Measurements from ENCODE around the gene OPRM1.

The OPRM1 gene

DNA sequence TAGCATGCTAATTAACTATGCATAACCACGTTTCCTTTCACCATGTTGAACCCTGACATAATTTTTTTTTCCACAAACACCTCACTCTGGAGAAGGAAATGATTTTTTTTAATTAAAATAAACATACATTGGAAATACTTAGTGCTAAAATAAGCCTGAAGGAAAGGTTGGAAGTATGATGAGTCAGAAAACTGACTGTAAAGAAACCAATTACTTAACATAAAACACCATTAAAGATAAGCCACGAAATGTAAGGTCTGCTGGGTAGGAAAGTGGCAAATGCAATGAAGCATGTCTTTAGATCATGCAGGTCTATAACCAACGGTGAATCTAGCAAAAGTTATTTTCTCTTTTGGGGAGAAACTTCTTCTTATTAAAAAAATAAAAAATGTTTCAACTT lies 47.5 kb downstream of the OPRM1 start:
- DNase-seq, result no peak

DNA sequence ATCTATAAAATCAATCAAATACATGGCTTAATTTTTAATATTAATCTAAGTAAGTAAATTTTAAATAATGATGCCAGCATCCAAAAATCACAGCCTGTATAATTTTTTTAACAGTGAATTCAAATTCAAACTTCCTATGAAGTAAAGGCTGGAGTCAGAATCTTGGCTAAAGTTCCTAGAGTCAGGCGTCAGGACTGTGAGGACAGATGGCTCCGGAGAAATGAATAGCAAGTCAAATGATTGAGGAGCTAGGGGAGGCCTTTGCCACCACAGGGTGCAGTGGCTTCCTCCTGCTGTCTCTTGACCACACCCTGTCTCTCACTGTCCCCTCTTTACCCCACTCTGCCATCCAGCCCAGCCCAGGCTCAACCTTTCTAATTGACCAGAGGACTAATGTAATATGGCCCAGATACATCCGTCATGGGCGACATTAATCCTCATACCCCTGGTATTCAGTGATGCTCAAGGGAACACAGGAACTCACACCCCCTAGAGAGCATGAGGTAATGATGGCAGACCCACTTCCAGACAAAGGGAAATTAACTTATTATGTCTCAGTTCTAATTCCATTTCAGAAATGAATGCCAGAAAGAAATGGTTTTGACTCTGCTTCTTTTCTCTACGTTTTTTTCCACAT lies 53.4 kb downstream of the OPRM1 start:
- no peak for DNase-seq

DNA sequence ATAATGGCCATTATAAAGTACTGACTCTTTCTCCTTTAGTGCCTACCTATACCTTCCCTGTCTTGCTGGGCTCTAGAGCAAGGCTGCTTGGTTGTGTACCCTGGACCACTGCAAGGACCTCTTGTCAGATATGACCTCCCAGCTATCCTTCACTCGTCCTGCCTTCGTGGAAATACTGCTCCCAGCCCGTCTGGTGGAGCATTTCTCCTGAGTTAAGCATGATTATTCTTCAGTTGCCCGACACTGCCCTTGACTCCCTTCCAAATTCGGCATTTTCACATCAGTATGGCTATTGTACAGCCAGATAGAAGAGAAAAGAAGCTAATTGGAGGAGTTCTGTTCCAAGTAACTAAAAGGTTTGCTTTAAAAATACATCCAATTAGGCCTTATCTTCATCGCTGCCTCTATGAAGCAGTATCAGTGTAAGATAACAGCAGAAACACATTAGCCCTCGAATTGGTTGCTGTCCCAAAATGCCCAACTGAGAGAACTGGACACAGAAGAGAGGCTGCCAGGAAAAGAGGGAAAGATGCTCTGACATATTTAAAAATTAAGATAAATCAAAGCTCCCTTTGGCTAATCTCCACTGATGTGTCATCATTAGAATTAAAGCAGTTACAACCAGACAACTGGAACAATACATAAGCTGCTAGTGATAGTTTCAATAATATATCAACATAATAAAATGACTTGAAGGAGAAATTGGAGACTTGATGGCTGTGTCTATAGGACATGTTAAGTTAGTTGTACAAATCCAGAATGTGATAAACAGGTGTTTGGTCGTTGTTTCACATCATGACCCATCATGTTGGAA lies 54.4 kb downstream of the OPRM1 start:
- no peak for DNase-seq

DNA sequence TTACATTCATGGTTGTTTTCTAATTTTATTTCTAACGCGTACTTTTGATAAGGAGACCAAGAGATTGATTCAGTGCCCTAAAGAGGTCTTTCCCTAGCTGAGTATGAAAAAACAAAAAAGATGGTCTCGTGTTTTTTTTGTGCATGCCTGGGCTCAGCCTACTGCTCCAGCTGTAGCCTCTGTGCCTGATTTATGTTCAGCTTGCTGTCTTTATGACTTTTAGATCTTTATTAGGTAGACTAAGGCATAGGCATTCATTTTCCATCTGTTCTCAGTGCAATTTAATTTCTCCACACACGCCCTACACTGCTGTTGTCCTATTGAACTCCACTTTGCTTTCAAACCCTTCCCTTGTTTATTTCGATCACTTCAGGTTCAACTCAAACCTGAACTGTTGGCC lies 56.5 kb downstream of the OPRM1 start:
- no peak for DNase-seq

DNA sequence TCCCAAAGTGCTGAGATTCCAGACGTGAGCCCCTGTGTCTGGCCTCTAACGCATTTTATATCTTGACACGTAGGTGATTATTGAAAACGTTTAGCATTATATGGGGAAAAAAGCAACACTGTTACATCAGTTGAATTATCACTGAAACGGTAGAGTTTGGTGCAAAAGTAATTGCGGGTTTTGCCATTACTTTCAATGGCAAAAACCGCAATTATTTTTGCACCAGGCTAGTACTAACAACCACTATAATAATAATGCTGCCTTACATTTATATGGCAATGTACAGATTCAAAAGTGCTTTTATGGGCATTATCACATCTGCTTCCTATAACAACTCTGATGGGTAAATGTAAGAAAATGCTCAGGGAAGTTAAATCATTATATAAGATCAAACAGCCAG lies 57.3 kb downstream of the OPRM1 start:
- DNase-seq, result no peak

DNA sequence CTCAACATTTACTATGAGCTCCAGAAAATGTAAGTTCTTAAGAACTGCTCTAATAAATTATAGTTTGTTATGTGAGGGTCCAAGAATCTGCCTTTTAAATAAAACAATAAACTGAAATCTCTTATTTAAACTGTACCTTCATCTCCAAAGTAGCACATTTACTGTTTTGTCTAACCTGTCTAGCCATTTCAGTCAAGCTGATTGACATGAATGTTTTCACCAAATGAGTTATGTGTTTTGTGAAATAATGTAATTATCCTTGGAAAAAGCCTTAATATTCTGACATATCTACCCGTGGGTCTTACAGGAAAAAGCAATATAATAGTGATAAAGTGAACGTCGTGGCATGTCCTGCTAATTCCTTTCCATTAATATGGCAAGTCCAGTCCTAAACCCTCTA lies 57.8 kb downstream of the OPRM1 start:
- no peak for DNase-seq

DNA sequence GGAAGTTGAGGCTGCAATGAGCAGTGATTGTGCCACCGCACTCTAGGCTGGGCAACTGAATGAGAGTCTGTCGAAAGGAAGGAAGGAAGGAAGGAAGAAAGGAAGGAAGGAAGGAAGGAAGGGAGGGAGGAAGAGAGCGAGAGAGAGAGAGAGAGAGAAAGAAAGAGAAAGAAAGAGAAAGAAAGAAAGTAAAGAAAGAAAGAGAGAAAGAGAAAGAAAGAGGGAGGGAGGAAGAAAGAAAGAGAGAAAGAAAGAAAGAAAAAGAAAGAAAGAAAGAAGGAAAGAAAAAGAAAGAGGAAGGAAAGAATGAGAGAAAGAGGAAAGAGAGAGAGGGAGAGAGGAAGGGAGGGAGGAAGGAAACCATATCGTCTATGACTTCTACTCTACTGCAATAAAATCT lies 60.2 kb downstream of the OPRM1 start:
- DNase-seq, result no peak

DNA sequence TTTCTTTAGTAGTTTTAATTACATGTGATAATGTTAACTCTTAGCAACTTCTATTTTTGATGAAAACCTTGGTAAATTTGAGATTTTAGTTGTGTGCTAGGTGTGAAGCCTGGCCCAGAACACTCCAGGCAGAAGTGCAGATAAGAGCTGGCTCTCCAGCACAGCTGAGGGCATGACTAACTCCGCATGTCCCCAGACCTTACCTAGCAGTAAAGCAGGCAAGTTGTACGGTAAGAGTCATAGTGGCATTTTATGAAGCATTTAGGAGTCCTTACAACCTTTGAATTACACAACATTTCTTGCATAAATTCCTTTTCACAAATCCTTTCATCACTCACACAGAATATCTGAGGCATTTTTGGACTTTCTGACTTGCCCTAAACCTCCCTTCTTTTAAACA lies 67.2 kb downstream of the OPRM1 start:
- no peak for DNase-seq

DNA sequence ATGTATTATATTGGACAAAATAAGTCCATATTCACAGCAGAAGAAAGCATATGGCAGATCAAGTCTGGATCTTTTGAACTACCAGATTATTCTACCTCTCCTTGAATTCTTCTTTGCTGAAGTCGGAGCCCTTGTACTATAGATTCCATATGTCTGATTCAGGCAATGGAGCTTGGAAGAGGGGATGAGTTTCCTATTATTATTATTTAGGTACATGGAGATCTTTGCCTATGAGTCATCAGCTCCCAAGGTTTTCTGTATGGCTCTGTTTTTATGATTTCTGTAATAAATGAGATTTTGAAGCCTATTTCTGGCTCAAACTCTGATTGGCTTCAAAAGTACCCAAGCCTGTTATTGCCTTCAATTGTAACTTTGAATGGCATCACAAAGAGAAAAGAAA lies 72.0 kb downstream of the OPRM1 start:
- DNase-seq, result peak; percentile 15

DNA sequence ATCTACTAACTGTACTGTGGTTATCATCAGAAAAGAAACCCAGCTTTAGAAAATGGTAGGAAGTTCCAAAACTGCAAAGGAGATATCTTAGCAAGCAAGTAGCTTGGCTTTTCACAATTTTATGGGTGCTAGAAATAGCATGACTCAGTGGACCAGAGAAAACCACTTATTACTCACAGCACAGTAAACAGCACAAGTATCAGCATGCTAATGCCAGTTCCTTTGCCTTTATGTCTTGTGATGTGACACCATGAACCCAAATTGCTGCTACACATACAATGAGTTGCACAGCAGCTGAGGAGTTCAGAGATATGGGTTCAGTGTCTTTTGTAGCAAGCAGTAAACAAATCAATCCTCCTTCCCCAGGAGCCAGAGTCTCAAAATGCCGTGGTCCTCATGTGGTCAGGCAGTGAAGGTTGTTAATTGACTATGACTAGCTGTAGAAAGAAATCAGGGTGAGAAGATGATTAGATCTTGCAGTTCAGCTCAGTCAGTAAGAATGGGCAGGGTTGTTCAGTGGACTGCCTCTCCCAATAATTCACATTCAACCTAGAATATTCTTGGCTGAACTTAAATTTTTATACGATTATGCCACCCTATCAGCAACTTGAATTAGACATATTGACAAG lies 73.3 kb downstream of the OPRM1 start:
- peak; percentile 3 for DNase-seq

DNA sequence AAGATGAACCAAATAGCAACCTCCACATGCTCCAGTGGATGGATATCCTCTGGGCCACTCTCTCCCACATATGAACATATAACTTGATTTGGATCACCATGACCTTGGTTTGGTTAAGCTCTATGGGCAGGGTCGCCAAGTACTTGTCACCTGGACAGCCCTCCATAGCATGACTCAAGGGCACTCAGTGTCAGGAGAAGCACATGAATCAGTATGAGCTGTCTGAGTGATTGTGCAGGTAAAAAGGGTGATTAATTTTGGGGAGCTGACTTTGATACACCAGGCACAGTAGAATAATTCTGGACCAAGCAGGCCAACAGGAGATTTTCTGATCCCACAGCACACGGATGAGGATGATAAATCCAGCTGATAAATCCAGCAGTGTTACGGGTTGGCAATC lies 74.4 kb downstream of the OPRM1 start:
- no peak for DNase-seq

DNA sequence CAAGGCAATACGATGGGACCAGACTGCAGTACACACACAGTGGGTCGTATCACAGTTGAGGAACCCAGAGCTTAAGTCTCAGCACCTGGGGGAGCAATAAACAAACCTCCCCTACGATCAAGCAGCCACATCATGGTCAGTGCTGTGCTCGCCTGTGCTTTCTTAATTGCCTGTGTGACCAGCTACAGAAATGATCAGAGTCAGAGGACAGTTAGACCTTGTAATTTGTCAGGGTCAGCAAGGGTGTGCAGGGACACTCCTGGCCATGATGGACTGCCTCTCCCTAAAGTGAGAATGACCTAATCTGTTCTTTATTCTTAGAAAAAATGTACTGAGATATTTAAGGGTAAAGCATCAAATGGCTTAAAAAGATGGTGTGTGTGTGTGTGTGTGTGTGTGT lies 78.4 kb downstream of the OPRM1 start:
- DNase-seq, result no peak

DNA sequence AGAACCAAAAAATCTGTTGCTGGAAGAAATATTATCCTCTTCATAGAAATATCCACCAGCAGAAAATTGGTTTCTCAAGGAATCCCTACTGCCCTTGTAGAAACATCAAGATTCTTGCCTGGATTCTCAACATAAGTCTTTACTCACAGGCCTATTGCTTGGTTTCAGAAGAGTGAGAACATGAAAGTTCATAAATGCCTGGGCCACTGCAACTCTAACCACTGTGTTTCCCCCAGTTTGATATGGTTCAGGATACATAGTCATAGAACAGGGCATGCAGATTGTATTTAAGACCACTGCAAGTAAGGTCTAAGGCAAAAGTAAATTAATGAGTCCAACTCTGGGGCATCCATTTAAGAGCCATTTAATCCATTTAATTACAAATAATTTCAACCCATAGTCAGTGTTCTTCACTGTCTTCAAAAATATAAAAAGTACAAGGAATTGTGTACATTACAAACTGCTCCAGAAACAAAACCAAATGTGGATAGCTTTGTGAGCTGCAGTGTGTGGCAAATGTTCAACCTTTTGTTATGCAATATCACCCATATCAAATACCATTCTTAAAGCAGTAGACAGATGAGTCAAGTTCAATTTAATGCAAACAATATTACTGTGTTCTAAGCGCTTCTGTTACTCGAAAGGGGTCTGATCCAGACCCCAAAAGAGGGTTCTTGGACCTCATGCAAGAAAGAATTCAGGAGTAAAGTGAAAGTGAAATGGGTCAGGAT lies 83.3 kb downstream of the OPRM1 start:
- no peak for DNase-seq

DNA sequence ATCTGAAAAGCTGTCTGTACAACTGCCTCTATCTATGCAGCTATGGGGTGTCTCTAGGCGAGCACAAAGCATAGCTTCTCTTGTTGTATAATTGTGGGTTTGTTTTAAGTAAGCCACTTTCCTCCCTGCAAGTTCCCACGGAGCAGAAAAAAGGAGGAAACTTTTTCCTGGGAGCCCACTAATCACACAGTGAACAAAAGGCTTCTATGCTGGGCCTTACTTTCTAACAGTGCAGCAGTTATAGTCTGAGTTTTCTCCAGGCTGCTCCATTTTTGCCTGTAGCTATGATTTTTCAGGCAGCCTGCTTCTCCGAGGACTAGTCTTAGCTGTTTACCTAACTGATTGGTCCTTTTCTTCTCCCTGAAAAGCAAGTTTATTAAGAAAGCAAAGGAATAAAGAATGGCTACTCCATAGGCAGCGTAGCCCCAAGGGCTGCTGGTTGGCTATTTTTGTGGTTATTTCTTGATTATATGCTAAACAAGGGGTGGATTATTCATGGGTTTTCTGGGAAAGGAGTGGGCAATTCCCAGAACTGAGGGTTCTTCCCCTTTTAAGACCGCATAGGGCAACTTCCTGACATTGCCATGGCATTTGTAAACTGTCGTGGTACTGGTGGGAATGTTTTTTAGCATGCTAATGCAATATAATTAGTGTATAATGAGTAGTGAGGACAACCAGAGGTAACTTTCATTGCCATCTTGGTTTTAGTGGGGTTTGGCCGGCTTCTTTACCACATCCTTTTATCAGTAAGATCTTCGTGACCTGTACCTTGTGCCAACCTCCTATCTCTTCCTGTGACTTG lies 84.3 kb downstream of the OPRM1 start:
- no peak for DNase-seq

DNA sequence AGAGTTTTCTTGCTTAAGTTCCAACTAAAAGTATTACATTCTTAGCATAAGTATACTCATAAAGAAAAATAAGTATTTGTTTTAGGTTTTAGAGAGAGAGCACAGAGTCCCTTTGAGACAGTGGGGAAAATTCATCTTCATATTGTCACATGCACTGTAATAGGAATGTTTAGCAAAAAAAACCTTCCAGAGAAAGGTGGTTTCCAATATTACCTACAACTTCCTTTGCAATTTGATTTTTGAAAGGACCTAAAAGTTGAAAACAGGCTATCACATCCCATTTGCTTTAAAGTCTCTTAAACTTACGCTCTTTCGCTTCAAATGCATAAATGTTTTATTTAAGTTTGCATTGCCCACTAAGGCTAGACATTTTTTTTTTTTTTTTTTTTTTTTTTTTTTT lies 86.4 kb downstream of the OPRM1 start:
- DNase-seq, result no peak

DNA sequence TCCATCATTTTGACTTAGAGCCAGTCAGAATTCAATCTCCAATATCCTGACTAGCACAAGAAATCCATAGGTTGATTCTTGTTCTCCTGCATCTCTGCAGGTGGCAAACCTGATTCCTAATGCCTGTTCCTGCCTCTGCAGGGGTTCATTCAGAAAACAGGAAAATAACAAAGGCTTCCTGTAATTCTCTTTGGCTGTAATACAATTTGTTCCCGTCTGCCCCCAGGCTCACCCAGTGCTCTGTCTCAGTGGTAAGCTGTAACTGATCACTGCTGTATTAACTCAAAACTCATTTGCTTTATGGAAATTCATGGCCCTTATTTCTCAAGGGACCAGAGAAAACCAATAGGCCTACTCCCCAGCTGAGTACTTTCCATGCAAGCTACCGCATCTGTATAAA lies 88.6 kb downstream of the OPRM1 start:
- no peak for DNase-seq

DNA sequence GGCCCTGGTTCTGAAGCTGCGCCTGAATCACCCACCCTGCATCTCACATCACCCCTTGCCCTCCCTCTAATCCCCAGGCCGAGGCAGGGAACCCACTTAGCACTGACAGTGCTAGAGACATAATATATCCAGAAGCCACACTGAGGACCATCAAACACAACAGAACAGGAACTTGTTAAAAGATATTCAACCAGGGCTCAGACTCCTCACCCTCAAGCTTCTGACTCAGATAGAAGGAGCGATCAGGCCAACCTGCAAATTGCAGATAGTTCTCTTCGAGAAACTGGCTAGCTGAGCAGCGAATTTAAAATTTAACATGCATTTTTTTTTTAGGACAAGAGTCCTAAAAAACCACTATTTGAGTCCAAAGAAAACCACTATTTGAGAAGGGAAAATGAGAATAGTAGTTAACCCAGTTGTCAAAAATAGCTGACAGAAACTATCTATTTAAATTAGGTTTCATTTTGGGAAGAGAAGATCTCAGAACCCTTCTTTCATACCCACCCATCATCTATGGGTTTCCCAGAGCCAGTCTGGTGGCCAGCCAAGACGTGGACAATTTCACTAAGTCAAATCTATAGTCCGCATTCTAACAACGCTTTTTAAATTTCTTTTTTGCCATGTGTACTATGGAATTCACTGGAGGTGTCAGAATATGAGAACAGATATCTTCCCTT lies 95.6 kb downstream of the OPRM1 start:
- no peak for DNase-seq

DNA sequence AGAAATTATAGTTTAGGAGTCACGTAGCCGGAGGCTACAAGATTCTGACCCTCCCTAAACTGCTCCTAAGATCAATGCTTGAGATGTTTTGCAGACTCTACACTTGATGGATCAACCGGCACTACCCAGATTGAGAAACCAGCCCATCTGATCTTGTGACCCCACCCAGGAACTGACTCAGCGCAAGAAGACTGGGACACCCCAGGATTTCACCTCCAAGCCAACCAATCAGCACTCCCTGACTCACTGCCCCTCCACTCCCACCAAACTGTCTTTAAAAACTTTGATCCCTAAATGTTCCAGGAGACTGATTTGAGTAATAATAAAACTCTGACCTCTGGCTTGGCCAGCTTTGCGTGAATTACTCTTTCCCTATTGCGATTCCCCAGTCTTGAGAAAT lies 99.8 kb downstream of the OPRM1 start:
- no peak for DNase-seq

DNA sequence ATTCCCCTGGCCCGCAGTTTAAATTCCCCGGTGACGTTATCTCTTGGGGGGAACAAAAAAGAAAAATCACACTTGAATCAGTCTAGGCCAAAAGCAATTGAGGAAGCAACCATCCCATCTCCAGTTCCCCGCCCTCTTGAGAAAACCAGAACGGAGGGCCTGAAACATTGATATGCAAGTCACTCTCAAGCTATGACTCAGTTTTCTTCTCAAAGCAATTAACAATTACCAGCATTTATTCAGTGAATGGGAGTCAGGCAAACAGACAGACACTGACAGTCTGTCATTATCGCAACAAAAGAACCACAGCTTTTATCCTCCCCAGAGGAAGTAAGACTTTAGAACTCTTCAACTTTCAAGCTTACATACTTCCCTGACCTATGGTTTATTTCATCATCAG lies 100.9 kb downstream of the OPRM1 start:
- DNase-seq, result no peak

DNA sequence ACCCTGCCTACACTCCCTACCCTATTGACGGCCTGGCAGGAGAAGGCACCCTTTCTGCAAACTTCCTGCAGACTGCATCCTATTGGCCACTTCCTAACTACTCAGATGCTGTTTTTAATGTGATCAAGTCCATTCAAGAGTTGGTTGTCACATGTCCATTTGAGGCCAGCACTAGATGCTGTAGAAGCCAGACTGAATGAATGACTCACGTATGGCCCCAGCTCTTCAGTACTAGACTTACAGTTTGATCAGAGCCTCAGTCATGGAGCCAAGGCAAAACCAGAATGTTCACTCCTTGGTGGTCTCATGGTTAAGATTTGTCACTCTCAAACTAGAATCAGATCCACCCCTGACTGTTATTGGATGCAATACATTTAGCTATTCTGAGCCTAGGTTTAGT lies 101.7 kb downstream of the OPRM1 start:
- no peak for DNase-seq

DNA sequence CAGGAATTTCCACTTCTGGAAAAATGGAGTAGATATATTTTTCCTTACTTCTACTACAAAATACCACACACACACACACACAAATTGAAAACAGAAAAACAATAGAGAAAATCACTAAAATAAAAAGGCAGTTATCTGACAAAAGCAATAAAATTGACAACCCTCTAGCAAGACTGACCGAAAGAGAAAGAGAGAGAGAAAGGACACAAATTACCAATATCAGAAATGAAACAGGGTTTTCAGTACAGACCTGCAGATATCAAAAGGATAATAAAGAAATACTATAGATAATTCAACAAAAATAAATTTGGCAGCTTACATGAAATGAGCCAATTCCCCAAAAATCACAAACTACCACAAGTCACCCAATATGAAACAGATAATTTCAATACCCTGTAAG lies 104.7 kb downstream of the OPRM1 start:
- DNase-seq, result no peak

DNA sequence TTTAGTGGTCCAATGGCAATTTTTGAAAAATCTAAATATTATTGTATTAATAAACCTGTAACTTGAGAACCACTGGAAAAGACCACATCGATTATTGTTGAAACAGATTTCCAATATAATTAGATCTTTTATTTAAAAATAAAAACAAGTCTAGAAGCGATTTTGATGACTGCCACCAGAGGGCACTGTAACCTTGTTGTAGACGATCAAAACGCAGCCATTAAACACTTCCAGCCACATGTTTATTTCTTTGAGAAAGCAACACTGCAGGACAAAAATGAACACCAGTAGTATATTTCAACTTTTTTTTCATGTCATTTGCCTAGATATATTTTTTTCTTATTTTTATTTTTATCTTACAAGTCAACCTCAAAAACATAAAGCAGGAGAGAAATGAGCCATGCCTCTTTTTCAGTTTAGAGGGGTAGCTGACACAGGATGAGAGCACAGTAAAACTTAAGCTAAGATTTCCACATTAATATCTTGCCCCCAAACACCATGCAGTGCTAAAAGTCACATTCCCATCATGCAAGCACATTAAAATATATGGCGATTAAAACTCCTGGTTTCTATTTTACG lies 115.4 kb downstream of the OPRM1 start:
- peak; percentile 63 for DNase-seq

Measured in fibroblast of skin of right biceps (primary cell).